ENCODE results near the gene RERE. TPM values are rescaled to one million over a fixed set of nuclear protein-coding genes. Genes with fewer than 3 reads are reported as not detected.

Gene RERE
- total RNA-seq, 1 donor from 2014 or later, result 88.5 TPM

GRCh38 chr1:8321612-8322011 lies 495.8 kb downstream of the RERE start:
- H3K27ac ChIP-seq, result no peak overlapping the region
- no peaks in the 10 kb centered on the region for H3K36me3 ChIP-seq
- TF ChIP-seq, protein P1, sequence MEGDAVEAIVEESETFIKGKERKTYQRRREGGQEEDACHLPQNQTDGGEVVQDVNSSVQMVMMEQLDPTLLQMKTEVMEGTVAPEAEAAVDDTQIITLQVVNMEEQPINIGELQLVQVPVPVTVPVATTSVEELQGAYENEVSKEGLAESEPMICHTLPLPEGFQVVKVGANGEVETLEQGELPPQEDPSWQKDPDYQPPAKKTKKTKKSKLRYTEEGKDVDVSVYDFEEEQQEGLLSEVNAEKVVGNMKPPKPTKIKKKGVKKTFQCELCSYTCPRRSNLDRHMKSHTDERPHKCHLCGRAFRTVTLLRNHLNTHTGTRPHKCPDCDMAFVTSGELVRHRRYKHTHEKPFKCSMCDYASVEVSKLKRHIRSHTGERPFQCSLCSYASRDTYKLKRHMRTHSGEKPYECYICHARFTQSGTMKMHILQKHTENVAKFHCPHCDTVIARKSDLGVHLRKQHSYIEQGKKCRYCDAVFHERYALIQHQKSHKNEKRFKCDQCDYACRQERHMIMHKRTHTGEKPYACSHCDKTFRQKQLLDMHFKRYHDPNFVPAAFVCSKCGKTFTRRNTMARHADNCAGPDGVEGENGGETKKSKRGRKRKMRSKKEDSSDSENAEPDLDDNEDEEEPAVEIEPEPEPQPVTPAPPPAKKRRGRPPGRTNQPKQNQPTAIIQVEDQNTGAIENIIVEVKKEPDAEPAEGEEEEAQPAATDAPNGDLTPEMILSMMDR (IDR thresholded peaks at IDR 0.05), result no peak
- ATAC-seq (no peak), DNase-seq (no peak)
- H3K9me3 ChIP-seq, result no peaks in the 10 kb centered on the region
- intact Hi-C loops (cut with DNase I), result no loop called here
- H3K4me3 ChIP-seq, result no peak overlapping the region
- H3K4me1 ChIP-seq, result peaks cover 14% of the 10 kb centered on the region
- H3K27me3 ChIP-seq (ENCODE audit: low read depth), result peaks cover 9% of the 10 kb centered on the region

- Histone ChIP-seq H3K9me3 (no peaks in the 10 kb centered on the region), H3K27ac (no peak overlapping the region), H3K27me3 (ENCODE audit: low read depth) (peaks cover 9% of the 10 kb centered on the region), H3K36me3 (no peaks in the 10 kb centered on the region), H3K4me1 (peaks cover 33% of the 10 kb centered on the region), H3K4me3 (peak overlapping the region; percentile 66)
- DNase-seq, result no peak
- ATAC-seq, result peak; percentile 3 to 4
- intact Hi-C loops (cut with DNase I), result no loop called here
- TF ChIP-seq, protein P1 (IDR thresholded peaks at IDR 0.05), result no peak
Observed at GRCh38 chr1:8318436-8318835, 499.0 kb downstream of the RERE start.

GRCh38 chr1:8317647-8318381 lies 499.6 kb downstream of the RERE start, which contains the start of gene SLC45A1:
SLC45A1 (plus strand) TSS chr1:8318114; CDS start chr1:8324330, 6,216 bp downstream.
- ATAC-seq (peak; percentile 84 to 86), DNase-seq (peak; percentile 85)
- Histone ChIP-seq H3K4me1 (peaks cover 36% of the 10 kb centered on the region), H3K9me3 (no peaks in the 10 kb centered on the region), H3K27me3 (ENCODE audit: low read depth) (peaks cover 9% of the 10 kb centered on the region), H3K27ac (no peak within 1 kb of the TSS), H3K4me3 (peak within 1 kb of the TSS; percentile 66), H3K36me3 (no peaks in the 10 kb centered on the region)
- TF ChIP-seq, protein P1 (IDR thresholded peaks at IDR 0.05), result no peak
- intact Hi-C loops (cut with DNase I), result no loop called here

- Histone ChIP-seq H3K36me3 (no peaks in the 10 kb centered on the region), H3K27me3 (ENCODE audit: low read depth) (peaks cover 9% of the 10 kb centered on the region), H3K27ac (no peak overlapping the region), H3K9me3 (no peaks in the 10 kb centered on the region), H3K4me1 (peaks cover 42% of the 10 kb centered on the region), H3K4me3 (no peak overlapping the region)
- DNase-seq, result no peak
- no peak for ATAC-seq
- TF ChIP-seq, protein P1 (IDR thresholded peaks at IDR 0.05), result no peak
- intact Hi-C loops (cut with DNase I), result no loop called here
Observed at GRCh38 chr1:8315573-8316475, 501.6 kb downstream of the RERE start.

GRCh38 chr1:8314346-8315280 lies 502.8 kb downstream of the RERE start:
- intact Hi-C loops (cut with DNase I), result no loop called here
- Histone ChIP-seq H3K27ac (no peak overlapping the region), H3K9me3 (no peaks in the 10 kb centered on the region), H3K4me1 (peaks cover 42% of the 10 kb centered on the region), H3K27me3 (ENCODE audit: low read depth) (peaks cover 9% of the 10 kb centered on the region), H3K4me3 (no peak overlapping the region), H3K36me3 (no peaks in the 10 kb centered on the region)
- DNase-seq (peak; percentile 75), ATAC-seq (peak; percentile 88 to 89)
- TF ChIP-seq, protein P1 (IDR thresholded peaks at IDR 0.05), result peak; percentile 89

Measured in lower lobe of right lung (tissue), 2 donors.